Glutamatergic neuron (in vitro differentiated cells): ENCODE data around the gene WFDC2. TPM values are rescaled to one million over a fixed set of nuclear protein-coding genes. Genes with fewer than 3 reads are reported as not detected.

Source experiments
- DNase-seq: peaks from one replicate; pipeline ENCODE4 v3.0.0; 2022
- H3K27ac Mint-ChIP-seq: one replicate; pipeline ENCODE4 v1.8.0; 2020; ENCODE audit warnings: mild to moderate bottlenecking, mixed read lengths, inconsistent platforms; ENCODE audit not compliant: unreplicated experiment
- H3K27me3 Mint-ChIP-seq: one replicate; pipeline ENCODE4 v1.8.0; 2020; ENCODE audit warnings: mild to moderate bottlenecking, moderate library complexity, mixed read lengths, inconsistent platforms; ENCODE audit not compliant: unreplicated experiment
- H3K36me3 Mint-ChIP-seq: one replicate; pipeline ENCODE4 v1.8.0; 2020; ENCODE audit warnings: mild to moderate bottlenecking, mixed read lengths, inconsistent platforms; ENCODE audit not compliant: unreplicated experiment
- H3K4me1 Mint-ChIP-seq: one replicate; pipeline ENCODE4 v1.8.0; 2020; ENCODE audit warnings: mild to moderate bottlenecking, low read depth, mixed read lengths, inconsistent platforms; ENCODE audit not compliant: unreplicated experiment
- H3K4me3 Mint-ChIP-seq: one replicate; pipeline ENCODE4 v1.8.0; 2020; ENCODE audit warnings: mild to moderate bottlenecking, mixed read lengths, inconsistent platforms; ENCODE audit not compliant: unreplicated experiment
- H3K9me3 Mint-ChIP-seq: one replicate; pipeline ENCODE4 v1.8.0; 2020; ENCODE audit warnings: mild to moderate bottlenecking, moderate library complexity, mixed read lengths, inconsistent platforms; ENCODE audit not compliant: unreplicated experiment
- CTCF ChIP-seq: fragments of 200-600 bp; sonication (generic); IDR thresholded peaks from one replicate; pipeline ENCODE4 v1.5.0; 2021; ENCODE audit not compliant: partially characterized antibody, unreplicated experiment
- total RNA-seq: library from RNA; stranded (reverse); fragmentation: NEBNext Ultra II Directional; extraction: Animal tissue kit (Norgen Biotek cat#: 25700); gene quantifications from one replicate; pipeline ENCODE4 v1.2.1, GENCODE V29; 2021; ENCODE audit not compliant: unreplicated experiment

The WFDC2 gene
- total RNA-seq, 1 donor from 2014 or later, result 4.8 TPM

GRCh38 chr20:45510242-45510862 lies 40.8 kb downstream of the WFDC2 start:
- H3K4me1 Mint-ChIP-seq, result no peaks in the 10 kb centered on the region
- no peak overlapping the region for H3K27ac Mint-ChIP-seq
- no peaks in the 10 kb centered on the region for H3K9me3 Mint-ChIP-seq
- TF ChIP-seq CTCF, result no peak
- no peaks in the 10 kb centered on the region for H3K36me3 Mint-ChIP-seq
- no peak overlapping the region for H3K4me3 Mint-ChIP-seq
- DNase-seq, result no peak
- H3K27me3 Mint-ChIP-seq, result no peaks in the 10 kb centered on the region

- no peak for DNase-seq
- TF ChIP-seq CTCF, result no peak
- Mint-ChIP-seq H3K9me3 (no peaks in the 10 kb centered on the region), H3K27me3 (no peaks in the 10 kb centered on the region), H3K4me1 (no peaks in the 10 kb centered on the region), H3K36me3 (no peaks in the 10 kb centered on the region), H3K4me3 (no peak within 1 kb of the TSS), H3K27ac (no peak within 1 kb of the TSS)
These were observed 45.8 kb downstream of the WFDC2 start, which contains the start of gene SPINT3 for GRCh38 chr20:45515147-45515913. TSS of gene SPINT3 (minus strand) at chr20:45515622. CDS start at chr20:45515608, 14 bp downstream.

GRCh38 chr20:45518282-45518681 lies 48.7 kb downstream of the WFDC2 start:
- DNase-seq, result no peak
- H3K9me3 Mint-ChIP-seq, result no peaks in the 10 kb centered on the region
- no peak overlapping the region for H3K27ac Mint-ChIP-seq
- no peaks in the 10 kb centered on the region for H3K27me3 Mint-ChIP-seq
- TF ChIP-seq CTCF, result no peak
- no peaks in the 10 kb centered on the region for H3K4me1 Mint-ChIP-seq
- no peaks in the 10 kb centered on the region for H3K36me3 Mint-ChIP-seq
- no peak overlapping the region for H3K4me3 Mint-ChIP-seq

- no peaks in the 10 kb centered on the region for H3K4me1 Mint-ChIP-seq
- H3K27ac Mint-ChIP-seq, result no peak overlapping the region
- H3K36me3 Mint-ChIP-seq, result no peaks in the 10 kb centered on the region
- TF ChIP-seq CTCF, result no peak
- H3K9me3 Mint-ChIP-seq, result no peaks in the 10 kb centered on the region
- H3K27me3 Mint-ChIP-seq, result no peaks in the 10 kb centered on the region
- DNase-seq, result no peak
- H3K4me3 Mint-ChIP-seq, result no peak overlapping the region
These were observed 54.3 kb downstream of the WFDC2 start for GRCh38 chr20:45523821-45524220.

- Mint-ChIP-seq H3K27ac (no peak overlapping the region), H3K4me3 (no peak overlapping the region), H3K27me3 (no peaks in the 10 kb centered on the region), H3K4me1 (no peaks in the 10 kb centered on the region), H3K9me3 (no peaks in the 10 kb centered on the region), H3K36me3 (no peaks in the 10 kb centered on the region)
- TF ChIP-seq CTCF, result no peak
- no peak for DNase-seq
These were observed 57.7 kb downstream of the WFDC2 start for GRCh38 chr20:45527294-45527693.
